HG03442 (cell line): ENCODE data around the gene SLC38A10.
A peak's percentile ranks its signal among the peaks of the same experiment; 100 is the strongest.
"Not testable (repeated sequence)": the region's sequence is repeated elsewhere in the genome, so short reads cannot be mapped to it uniquely, and the experiment has no call there.

ENCODE experiments used
- ATAC-seq: cut with Tn5 transposase; IDR thresholded peaks from one replicate; pipeline ENCODE4 v1.9.1; 2021; ENCODE audit warnings: mild to moderate bottlenecking, moderate library complexity; ENCODE audit not compliant: unreplicated experiment

SLC38A10 gene

GRCh38 chr17:81232616-81233241, 62.4 kb downstream of the SLC38A10 start:
- ATAC-seq = no peak

GRCh38 chr17:81231766-81232581, 63.1 kb downstream of the SLC38A10 start:
- ATAC-seq = no peak

- no peak for ATAC-seq
Measured at GRCh38 chr17:81231121-81231645, 63.9 kb downstream of the SLC38A10 start.

- no peak for ATAC-seq
Measured at GRCh38 chr17:81230043-81230820, 64.9 kb downstream of the SLC38A10 start.

GRCh38 chr17:81229666-81229920, 65.5 kb downstream of the SLC38A10 start:
- ATAC-seq = no peak

- ATAC-seq = no peak
Measured at GRCh38 chr17:81228834-81229665, 66.1 kb downstream of the SLC38A10 start.

GRCh38 chr17:81228420-81228819, 66.7 kb downstream of the SLC38A10 start:
- no peak for ATAC-seq

- not testable (repeated sequence) for ATAC-seq
Measured at GRCh38 chr17:81227630-81228029, 67.5 kb downstream of the SLC38A10 start.

- no peak for ATAC-seq
Measured at GRCh38 chr17:81223762-81224130, 71.4 kb downstream of the SLC38A10 start.

- peak; percentile 95 for ATAC-seq
Measured at GRCh38 chr17:81222906-81223761, 72.0 kb downstream of the SLC38A10 start, which contains the start of gene CEP131. CEP131 (minus strand) TSS chr17:81222965; CDS start chr17:81220056, 2,909 bp downstream.

GRCh38 chr17:81222620-81222905, 72.5 kb downstream of the SLC38A10 start:
- no peak for ATAC-seq

GRCh38 chr17:81221842-81222619, 73.1 kb downstream of the SLC38A10 start:
- ATAC-seq = peak; percentile 0

- no peak for ATAC-seq
Measured at GRCh38 chr17:81221371-81221841, 73.7 kb downstream of the SLC38A10 start.

GRCh38 chr17:81219476-81220180, 75.5 kb downstream of the SLC38A10 start:
- no peak for ATAC-seq

- no peak for ATAC-seq
Measured at GRCh38 chr17:81218991-81219390, 76.1 kb downstream of the SLC38A10 start.

- ATAC-seq = no peak
Measured at GRCh38 chr17:81218459-81218858, 76.6 kb downstream of the SLC38A10 start.

GRCh38 chr17:81217491-81217890, 77.6 kb downstream of the SLC38A10 start:
- ATAC-seq = no peak

GRCh38 chr17:81213978-81214377, 81.1 kb downstream of the SLC38A10 start:
- no peak for ATAC-seq
